Measurements from ENCODE around the gene CDC34.
A peak's percentile ranks its signal among the peaks of the same experiment; 100 is the strongest.

CDC34 gene

GRCh38 chr19:542173-542866 lies 10.8 kb downstream of the CDC34 start:
- DNase-seq (ENCODE audit: low spot score), result no peak

GRCh38 chr19:543910-544608 lies 12.5 kb downstream of the CDC34 start, which contains the start of gene GZMM:
GZMM (plus strand) TSS chr19:544053; CDS start chr19:544072, 19 bp downstream.
- DNase-seq (ENCODE audit: low spot score), result peak; percentile 38

- DNase-seq (ENCODE audit: low spot score), result no peak
Observed at GRCh38 chr19:547117-547516, 15.6 kb downstream of the CDC34 start.

DNA sequence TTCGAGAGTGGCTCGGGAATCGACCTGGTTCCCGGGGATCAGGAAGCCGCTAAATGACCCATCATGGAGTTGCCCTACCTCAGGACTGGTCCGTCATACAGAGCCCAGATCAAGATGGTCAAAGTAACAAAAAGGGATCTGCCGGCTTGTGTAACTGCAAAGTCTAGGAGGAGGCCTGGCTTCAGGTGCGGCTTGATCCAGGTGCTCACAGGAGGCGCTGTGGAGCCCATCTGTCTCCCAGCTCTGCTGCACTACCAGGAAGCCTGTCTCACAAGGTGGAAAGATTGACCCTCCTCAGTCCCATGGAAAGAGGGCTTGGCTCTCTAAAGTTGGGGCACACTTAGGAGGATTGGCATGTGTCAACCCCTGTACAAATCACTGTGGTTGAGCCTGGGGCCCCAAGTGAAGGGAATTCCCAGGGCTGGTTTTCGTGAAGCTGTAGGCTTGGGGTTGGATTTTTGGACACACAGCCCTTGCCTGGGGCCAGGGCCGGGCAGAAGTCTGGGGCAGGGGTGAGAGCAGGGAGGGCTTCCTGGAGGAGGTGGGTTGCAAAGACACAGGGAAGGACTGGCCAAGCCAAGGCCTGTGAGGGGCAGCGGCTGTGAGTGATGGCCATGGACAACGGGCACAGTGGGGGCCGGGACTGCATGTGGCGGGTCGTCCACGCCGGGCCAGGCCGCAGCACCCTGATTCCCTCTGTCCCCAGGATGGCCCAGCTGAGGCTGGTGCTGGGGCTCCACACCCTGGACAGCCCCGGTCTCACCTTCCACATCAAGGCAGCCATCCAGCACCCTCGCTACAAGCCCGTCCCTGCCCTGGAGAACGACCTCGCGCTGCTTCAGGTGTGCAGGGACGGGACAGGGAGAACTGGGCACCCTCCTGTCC lies 16.5 kb downstream of the CDC34 start:
- no peak for DNase-seq (ENCODE audit: low spot score)

GRCh38 chr19:548886-549830 lies 17.6 kb downstream of the CDC34 start:
- no peak for DNase-seq (ENCODE audit: low spot score)

GRCh38 chr19:554817-555216 lies 23.3 kb downstream of the CDC34 start:
- DNase-seq (ENCODE audit: low spot score), result no peak

- DNase-seq (ENCODE audit: low spot score), result no peak
Observed at GRCh38 chr19:555474-555808, 23.9 kb downstream of the CDC34 start.

GRCh38 chr19:556611-557382 lies 25.2 kb downstream of the CDC34 start:
- no peak for DNase-seq (ENCODE audit: low spot score)

DNA sequence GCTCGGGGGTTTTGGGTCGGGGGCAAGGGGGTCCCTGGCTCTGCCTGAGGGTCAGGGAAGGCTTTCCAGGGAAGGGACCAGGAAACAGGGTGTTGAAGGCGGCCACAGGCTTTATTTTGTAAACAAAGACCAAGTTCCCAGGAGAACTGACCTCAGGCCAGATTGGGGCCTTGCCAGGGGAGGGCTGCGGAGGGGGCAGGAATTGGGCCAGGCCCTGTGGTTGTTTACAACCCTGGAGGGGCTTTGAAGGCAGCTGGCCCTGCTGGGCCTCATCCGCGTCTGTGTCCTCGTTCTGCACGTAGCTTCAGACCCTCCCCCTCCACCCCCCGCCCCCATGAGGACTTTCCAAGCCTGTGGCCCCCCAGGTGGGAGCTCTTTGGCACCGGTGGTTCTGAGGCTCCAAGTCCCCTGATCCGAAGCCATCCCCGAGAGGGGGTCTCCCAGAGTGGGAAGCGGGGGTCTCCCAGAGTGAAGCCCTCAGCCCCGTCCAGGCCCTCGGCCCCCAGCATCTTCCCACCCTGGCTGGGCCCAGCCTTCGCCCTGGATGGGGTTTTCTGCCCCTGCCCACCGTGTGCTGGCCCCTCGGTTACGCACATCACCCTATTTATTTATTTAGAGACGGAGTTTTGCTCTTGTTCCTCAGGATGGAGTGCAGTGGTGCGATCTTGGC lies 27.3 kb downstream of the CDC34 start:
- DNase-seq (ENCODE audit: low spot score), result no peak

DNA sequence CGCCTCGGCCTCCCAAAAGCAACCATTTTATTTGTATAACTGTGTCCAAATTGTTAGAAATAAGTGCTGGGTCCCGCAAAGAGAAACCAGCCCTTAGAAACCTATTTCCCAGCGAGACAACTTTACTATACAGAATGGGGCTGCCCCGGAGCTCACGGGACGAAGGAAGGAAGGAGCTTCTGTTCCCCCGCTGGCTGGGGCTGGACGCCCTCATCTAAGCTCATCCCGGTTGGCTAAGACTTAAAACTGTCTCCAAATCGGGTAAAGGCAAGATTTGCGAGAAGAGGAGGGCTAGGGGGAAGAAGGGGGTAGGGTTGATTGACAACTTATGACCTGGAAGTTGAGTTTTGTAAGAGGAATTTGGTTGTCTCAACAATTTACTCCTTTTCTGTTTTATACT lies 28.6 kb downstream of the CDC34 start:
- DNase-seq (ENCODE audit: low spot score), result no peak

- no peak for DNase-seq (ENCODE audit: low spot score)
Observed at GRCh38 chr19:566403-566802, 34.8 kb downstream of the CDC34 start.

GRCh38 chr19:566844-567243 lies 35.3 kb downstream of the CDC34 start:
- no peak for DNase-seq (ENCODE audit: low spot score)

GRCh38 chr19:567296-567900 lies 35.8 kb downstream of the CDC34 start:
- DNase-seq (ENCODE audit: low spot score), result no peak

GRCh38 chr19:570251-570686 lies 38.7 kb downstream of the CDC34 start:
- DNase-seq (ENCODE audit: low spot score), result no peak

- DNase-seq (ENCODE audit: low spot score), result peak; percentile 91
Observed at GRCh38 chr19:570937-571565, 39.5 kb downstream of the CDC34 start.

DNA sequence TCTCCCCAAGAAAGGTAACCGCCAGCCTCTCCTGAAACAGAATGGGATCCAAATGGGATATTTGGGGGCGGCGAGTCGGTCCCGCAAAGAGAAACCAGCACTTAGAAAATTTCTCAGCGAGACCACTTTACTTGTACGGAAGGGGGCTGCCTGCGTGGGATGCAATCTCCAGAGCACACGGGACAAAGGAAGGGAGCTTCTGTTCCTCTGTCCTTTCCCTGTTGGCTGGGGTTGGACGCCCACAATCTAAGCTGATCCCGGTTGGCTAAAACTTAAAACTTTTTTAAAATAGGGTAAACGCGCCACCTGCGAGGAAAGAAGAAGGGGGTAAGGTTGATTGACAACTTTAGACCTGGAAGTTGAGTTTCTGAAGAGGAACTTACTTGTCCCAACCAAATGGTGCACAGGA lies 40.0 kb downstream of the CDC34 start:
- peak; percentile 80 for DNase-seq (ENCODE audit: low spot score)

GRCh38 chr19:572140-572742 lies 40.7 kb downstream of the CDC34 start, which contains the start of gene BSG:
BSG (plus strand) TSS chr19:572596; CDS start chr19:572635, 39 bp downstream.
- DNase-seq (ENCODE audit: low spot score), result peak; percentile 99

DNA sequence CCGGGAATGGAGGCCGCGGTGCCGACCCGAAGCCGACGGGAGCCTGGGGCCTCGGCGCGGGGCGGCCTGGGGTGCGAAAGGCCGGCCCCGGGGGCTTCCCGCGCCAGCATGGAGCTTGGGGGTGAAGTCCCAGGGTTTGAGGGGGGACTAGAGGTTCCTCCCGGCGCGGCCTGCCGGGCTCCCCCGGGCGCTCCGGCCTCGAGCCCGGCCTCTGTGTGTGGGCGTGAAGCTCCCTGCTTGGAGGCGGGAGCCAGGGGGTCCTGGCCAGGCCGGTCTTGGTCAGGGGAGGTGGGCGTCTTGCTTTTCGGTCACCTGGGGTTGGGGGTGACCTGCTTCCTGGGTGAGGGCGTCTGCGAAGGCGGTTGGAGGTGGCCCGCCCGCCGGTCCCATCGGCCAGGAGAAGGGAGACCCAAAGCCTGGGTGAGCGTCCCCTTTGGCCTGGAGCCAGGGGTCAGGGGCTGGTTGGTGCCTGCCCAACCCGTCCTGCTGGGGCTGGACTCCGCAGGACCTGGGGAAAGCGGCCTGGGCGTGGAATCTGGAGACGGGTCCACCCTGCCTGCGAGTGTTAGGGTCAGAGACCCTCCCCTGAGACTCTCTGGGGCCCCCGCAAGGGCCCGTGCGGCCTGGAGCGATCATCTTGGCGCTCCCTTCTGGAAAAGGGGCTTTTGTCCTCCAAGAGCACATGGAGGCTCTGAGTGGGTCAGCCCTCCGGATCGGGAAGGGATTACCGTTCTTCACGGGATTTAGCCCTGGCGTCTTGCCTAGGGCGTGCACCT lies 41.4 kb downstream of the CDC34 start:
- peak; percentile 51 for DNase-seq (ENCODE audit: low spot score)
